CD4-positive, alpha-beta memory T cell (primary cell): ENCODE data around the gene SORCS2. TPM values are rescaled to one million over a fixed set of nuclear protein-coding genes. Genes with fewer than 3 reads are reported as not detected.

Experiments
- CTCF ChIA-PET: fragments of 350-600 bp; sonication (Branson Sonifier 250); formaldehyde crosslinking; loops from one replicate; lab custom pipeline; 2021; ENCODE audit warnings: inconsistent platforms; ENCODE audit not compliant: partially characterized antibody; lab: Charles Lee
- POLR2A ChIA-PET: fragments of 350-600 bp; sonication (Branson Sonifier 250); formaldehyde crosslinking; loops from one replicate; lab custom pipeline; 2021; ENCODE audit not compliant: partially characterized antibody; lab: Charles Lee
- DNase-seq, 5 donors: peaks; one replicate each; pipeline versions ENCODE4 v3.0.0 to v3.0.0-alpha.2; 2020 to 2022; ENCODE audit warnings: mixed read lengths in 1 of 5
- H3K27ac ChIP-seq: one replicate; pipeline ENCODE4 v1.7.0; 2013; ENCODE audit warnings: low read depth, low read length
- H3K27me3 ChIP-seq: 2 replicates; pipeline ENCODE4 v1.7.0; 2013; ENCODE audit warnings: mild to moderate bottlenecking, low read length, moderate library complexity; ENCODE audit not compliant: insufficient read depth
- H3K36me3 ChIP-seq: 2 replicates; pipeline ENCODE4 v1.7.0; 2013; ENCODE audit warnings: mild to moderate bottlenecking, low read length, moderate library complexity; ENCODE audit not compliant: insufficient read depth
- H3K4me1 ChIP-seq: 2 replicates; pipeline ENCODE4 v1.7.0; 2013; ENCODE audit warnings: mild to moderate bottlenecking, low read length, moderate library complexity; ENCODE audit not compliant: insufficient read depth
- H3K4me3 ChIP-seq, 2 donors: one replicate each; pipeline ENCODE4 v1.7.0; 2013; ENCODE audit warnings: low read length in 2 of 2, mild to moderate bottlenecking in 1 of 2
- H3K9me3 ChIP-seq, 2 donors: one replicate each; pipeline ENCODE4 v1.7.0; 2013; ENCODE audit warnings: low read length in 2 of 2, control low read depth in 1 of 2; ENCODE audit not compliant: control insufficient read depth in 1 of 2
- H3K27ac Mint-ChIP-seq, 7 donors: one replicate each; pipeline ENCODE4 v1.8.0; 2020 to 2021; ENCODE audit warnings: mixed read lengths in 7 of 7, mild to moderate bottlenecking in 6 of 7, inconsistent platforms in 3 of 7, moderate library complexity in 3 of 7
- H3K27me3 Mint-ChIP-seq, 2 donors: one replicate each; pipeline ENCODE4 v1.8.0; 2020 to 2021; ENCODE audit warnings: mixed read lengths in 2 of 2
- H3K36me3 Mint-ChIP-seq, 2 donors: one replicate each; pipeline ENCODE4 v1.8.0; 2020 to 2021; ENCODE audit warnings: mixed read lengths in 2 of 2, inconsistent platforms in 1 of 2, mild to moderate bottlenecking in 1 of 2
- H3K4me1 Mint-ChIP-seq, 4 donors: one replicate each; pipeline ENCODE4 v1.8.0; 2020 to 2021; ENCODE audit warnings: mixed read lengths in 4 of 4, mild to moderate bottlenecking in 1 of 4
- H3K4me3 Mint-ChIP-seq, 8 donors: one replicate each; pipeline ENCODE4 v1.8.0; 2020 to 2021; ENCODE audit warnings: mixed read lengths in 8 of 8, mild to moderate bottlenecking in 7 of 8, moderate library complexity in 6 of 8, inconsistent platforms in 3 of 8
- H3K9me3 Mint-ChIP-seq, 8 donors: one replicate each; pipeline ENCODE4 v1.8.0; 2020 to 2021; ENCODE audit warnings: mixed read lengths in 8 of 8, mild to moderate bottlenecking in 5 of 8, inconsistent platforms in 3 of 8, moderate library complexity in 1 of 8
- intact Hi-C: fragments of 100-400 bp; cut with micrococcal nuclease; formaldehyde crosslinking; loops from one replicate; pipeline ENCODE4 v1.15.1; 2023
- polyA plus RNA-seq, 2 donors: library from polyadenylated mRNA; unstranded; fragments of 300-500 nt; fragmentation: Illumina TruSeq; gene quantifications; one replicate each; pipeline ENCODE4 v1.2.3, GENCODE V29; 2021
- total RNA-seq, 2 experiments: library from RNA; stranded (reverse); gene quantifications; one replicate each; pipeline ENCODE4 v1.2.3, GENCODE V29; 2021

Gene SORCS2
- total and polyA plus RNA-seq, 4 experiments from 2014 or later = not detected

- H3K27me3 ChIP-seq = no peaks in the 10 kb centered on the region
- ChIA-PET POLR2A (no interaction called here), CTCF (no interaction called here)
- H3K27ac Mint-ChIP-seq = no peak overlapping the region
- peaks cover 8 to 16% of the 10 kb centered on the region in 2 donors for H3K27me3 Mint-ChIP-seq
- no peaks in the 10 kb centered on the region for H3K4me1 ChIP-seq
- no peak overlapping the region for H3K4me3 ChIP-seq
- H3K27ac ChIP-seq = no peak overlapping the region
- no peaks in the 10 kb centered on the region for H3K36me3 Mint-ChIP-seq
- H3K36me3 ChIP-seq = no peaks in the 10 kb centered on the region
- H3K9me3 Mint-ChIP-seq = peaks cover 0 to 6% (median 0%) of the 10 kb centered on the region in 8 donors
- no peak overlapping the region for H3K4me3 Mint-ChIP-seq
- no peak for DNase-seq
- no peaks in the 10 kb centered on the region for H3K9me3 ChIP-seq
- intact Hi-C loops = no loop called here
- H3K4me1 Mint-ChIP-seq = no peaks in the 10 kb centered on the region
Measured at GRCh38 chr4:7208509-7209451, 16.4 kb downstream of the SORCS2 start.

DNA sequence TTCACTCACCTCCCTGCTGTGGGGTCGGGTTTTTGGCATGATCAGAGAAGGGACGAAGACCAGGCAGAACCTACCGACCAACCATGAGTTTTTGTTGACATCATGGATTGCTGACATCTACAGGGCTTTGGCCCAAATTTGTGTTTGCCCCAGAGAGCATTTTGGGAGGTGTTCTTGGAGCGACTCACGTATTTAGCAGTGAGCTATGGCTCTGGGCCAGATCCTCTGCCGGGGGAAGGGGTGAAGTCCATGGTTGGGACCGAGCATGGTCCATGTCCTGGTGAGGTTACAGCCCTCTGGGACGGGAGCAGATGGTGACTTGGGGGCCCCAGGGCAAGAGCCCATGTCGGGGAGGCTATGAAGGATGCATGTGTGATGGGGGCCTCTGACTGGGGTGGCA, 17.4 kb downstream of the SORCS2 start:
- CTCF ChIA-PET = no interaction called here
- H3K36me3 Mint-ChIP-seq = no peaks in the 10 kb centered on the region

GRCh38 chr4:7210824-7211223, 18.5 kb downstream of the SORCS2 start:
- POLR2A ChIA-PET = no interaction called here
- intact Hi-C loops = no loop called here

More for the DNA sequence above, 17.4 kb downstream of the SORCS2 start:
- Histone ChIP-seq H3K27me3 (no peaks in the 10 kb centered on the region), H3K4me3 (no peak overlapping the region), H3K36me3 (no peaks in the 10 kb centered on the region), H3K4me1 (no peaks in the 10 kb centered on the region), H3K9me3 (no peaks in the 10 kb centered on the region), H3K27ac (no peak overlapping the region)
- peaks cover 7 to 11% of the 10 kb centered on the region in 2 donors for H3K27me3 Mint-ChIP-seq
- peaks cover 0 to 11% (median 1%) of the 10 kb centered on the region in 8 donors for H3K9me3 Mint-ChIP-seq
- POLR2A ChIA-PET = no interaction called here
- no peak for DNase-seq
- no peaks in the 10 kb centered on the region for H3K4me1 Mint-ChIP-seq
- H3K4me3 Mint-ChIP-seq = no peak overlapping the region
- intact Hi-C loops = no loop called here
- H3K27ac Mint-ChIP-seq = peak overlapping the region in 1 of 7 donors; percentile 61

DNA sequence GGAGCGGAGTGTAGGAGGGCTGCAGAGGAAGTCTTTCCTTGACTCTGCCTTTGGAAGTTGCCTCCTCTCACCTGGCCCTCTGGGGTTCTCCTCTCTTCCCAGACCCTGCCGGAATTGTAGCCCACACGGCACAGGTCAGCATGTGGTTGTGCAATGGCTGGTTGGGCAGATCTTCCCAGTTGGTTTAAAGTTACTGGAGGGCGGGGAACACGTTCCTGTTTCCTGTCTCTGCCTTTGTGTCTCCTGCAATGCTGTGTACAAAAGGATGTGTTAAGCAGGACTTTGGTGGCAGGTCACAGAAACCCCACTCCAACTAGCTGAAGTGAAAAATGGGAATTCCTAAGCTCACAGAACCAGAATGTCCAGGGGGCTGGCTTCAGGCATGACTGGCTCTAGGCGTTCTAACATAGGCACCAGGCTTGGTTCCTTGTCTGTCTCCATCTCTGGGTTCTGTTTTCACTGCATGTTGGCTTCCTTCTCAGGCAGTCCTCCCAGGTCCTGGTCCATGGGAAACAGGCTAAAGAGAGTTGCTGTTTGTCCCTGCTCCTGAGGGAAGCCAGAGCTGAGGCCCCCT, 19.9 kb downstream of the SORCS2 start:
- peaks cover 5 to 12% of the 10 kb centered on the region in 2 donors for H3K27me3 Mint-ChIP-seq
- peaks cover 0 to 13% (median 1%) of the 10 kb centered on the region in 8 donors for H3K9me3 Mint-ChIP-seq
- H3K27ac ChIP-seq = no peak overlapping the region
- no peak overlapping the region for H3K27ac Mint-ChIP-seq
- H3K27me3 ChIP-seq = no peaks in the 10 kb centered on the region
- no peaks in the 10 kb centered on the region for H3K9me3 ChIP-seq
- H3K4me1 Mint-ChIP-seq = no peaks in the 10 kb centered on the region
- H3K36me3 ChIP-seq = no peaks in the 10 kb centered on the region
- H3K4me3 ChIP-seq = no peak overlapping the region
- ChIA-PET CTCF (no interaction called here), POLR2A (no interaction called here)
- DNase-seq = no peak
- H3K4me1 ChIP-seq = no peaks in the 10 kb centered on the region
- no peaks in the 10 kb centered on the region for H3K36me3 Mint-ChIP-seq
- H3K4me3 Mint-ChIP-seq = no peak overlapping the region
- intact Hi-C loops = no loop called here

More at GRCh38 chr4:7210824-7211223, 18.5 kb downstream of the SORCS2 start:
- H3K4me3 ChIP-seq = no peak overlapping the region
- peaks cover 5 to 6% of the 10 kb centered on the region in 2 donors for H3K27me3 Mint-ChIP-seq
- CTCF ChIA-PET = no interaction called here
- no peaks in the 10 kb centered on the region for H3K27me3 ChIP-seq
- H3K4me1 Mint-ChIP-seq = no peaks in the 10 kb centered on the region
- no peaks in the 10 kb centered on the region for H3K4me1 ChIP-seq
- H3K9me3 Mint-ChIP-seq = peaks cover 0 to 11% (median 1%) of the 10 kb centered on the region in 8 donors
- no peak overlapping the region for H3K27ac ChIP-seq
- no peaks in the 10 kb centered on the region for H3K36me3 ChIP-seq
- DNase-seq = no peak
- H3K36me3 Mint-ChIP-seq = no peaks in the 10 kb centered on the region
- H3K27ac Mint-ChIP-seq = no peak overlapping the region
- no peaks in the 10 kb centered on the region for H3K9me3 ChIP-seq
- H3K4me3 Mint-ChIP-seq = no peak overlapping the region

GRCh38 chr4:7212921-7213320, 20.6 kb downstream of the SORCS2 start:
- H3K27ac Mint-ChIP-seq = no peak overlapping the region
- no peak overlapping the region for H3K4me3 ChIP-seq
- H3K36me3 ChIP-seq = no peaks in the 10 kb centered on the region
- intact Hi-C loops = no loop called here
- H3K27ac ChIP-seq = no peak overlapping the region
- no peak overlapping the region for H3K4me3 Mint-ChIP-seq
- H3K9me3 Mint-ChIP-seq = peaks cover 0 to 13% (median 1%) of the 10 kb centered on the region in 8 donors
- H3K27me3 Mint-ChIP-seq = peaks cover 6 to 12% of the 10 kb centered on the region in 2 donors
- no peaks in the 10 kb centered on the region for H3K4me1 Mint-ChIP-seq
- H3K27me3 ChIP-seq = no peaks in the 10 kb centered on the region
- DNase-seq = no peak
- CTCF ChIA-PET = interaction anchor here (0.8 kb wide), 1 partner anchor 11 kb away, joined by 4 read pairs; no protein-coding TSS in a partner anchor
- H3K4me1 ChIP-seq = no peaks in the 10 kb centered on the region
- H3K9me3 ChIP-seq = no peaks in the 10 kb centered on the region
- POLR2A ChIA-PET = no interaction called here
- H3K36me3 Mint-ChIP-seq = no peaks in the 10 kb centered on the region

- peaks cover 0 to 13% (median 1%) of the 10 kb centered on the region in 8 donors for H3K9me3 Mint-ChIP-seq
- Histone ChIP-seq H3K27me3 (no peaks in the 10 kb centered on the region), H3K27ac (no peak overlapping the region), H3K4me3 (no peak overlapping the region), H3K36me3 (no peaks in the 10 kb centered on the region), H3K9me3 (no peaks in the 10 kb centered on the region), H3K4me1 (no peaks in the 10 kb centered on the region)
- ChIA-PET POLR2A (no interaction called here), CTCF (interaction anchor here (0.8 kb wide), 1 partner anchor 12 kb away, joined by 4 read pairs; no protein-coding TSS in a partner anchor)
- DNase-seq = no peak
- H3K27ac Mint-ChIP-seq = no peak overlapping the region
- H3K4me3 Mint-ChIP-seq = no peak overlapping the region
- peaks cover 6 to 12% of the 10 kb centered on the region in 2 donors for H3K27me3 Mint-ChIP-seq
- no peaks in the 10 kb centered on the region for H3K36me3 Mint-ChIP-seq
- intact Hi-C loops = no loop called here
- no peaks in the 10 kb centered on the region for H3K4me1 Mint-ChIP-seq
Measured at GRCh38 chr4:7213807-7214206, 21.5 kb downstream of the SORCS2 start.

DNA sequence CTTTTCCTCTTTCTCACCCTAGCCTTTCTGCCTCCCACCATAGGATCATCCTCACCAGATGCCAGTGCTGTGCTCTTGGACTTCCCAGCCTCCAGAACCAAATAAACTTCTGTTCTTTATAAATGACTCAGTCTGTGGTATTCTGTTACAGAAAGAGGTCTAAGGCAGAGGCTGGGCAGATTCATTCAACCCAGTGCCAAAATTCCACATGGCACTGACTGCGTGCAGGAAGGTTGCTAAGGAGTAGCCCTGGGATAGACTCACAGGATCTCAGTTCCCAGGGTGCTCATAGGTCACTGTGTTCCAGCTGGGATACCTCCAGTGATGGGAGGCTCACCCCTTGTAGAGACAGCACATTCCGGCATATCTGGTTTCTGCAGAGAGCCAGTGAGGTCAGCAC, 22.0 kb downstream of the SORCS2 start:
- Histone ChIP-seq H3K4me1 (no peaks in the 10 kb centered on the region), H3K9me3 (no peaks in the 10 kb centered on the region), H3K4me3 (no peak overlapping the region), H3K27ac (no peak overlapping the region), H3K27me3 (no peaks in the 10 kb centered on the region), H3K36me3 (no peaks in the 10 kb centered on the region)
- no peaks in the 10 kb centered on the region for H3K4me1 Mint-ChIP-seq
- H3K27me3 Mint-ChIP-seq = peaks cover 6 to 12% of the 10 kb centered on the region in 2 donors
- ChIA-PET CTCF (no interaction called here), POLR2A (no interaction called here)
- H3K27ac Mint-ChIP-seq = no peak overlapping the region
- H3K36me3 Mint-ChIP-seq = no peaks in the 10 kb centered on the region
- intact Hi-C loops = no loop called here
- DNase-seq = no peak
- H3K9me3 Mint-ChIP-seq = peaks cover 0 to 13% (median 1%) of the 10 kb centered on the region in 8 donors
- H3K4me3 Mint-ChIP-seq = no peak overlapping the region
